D721Med (cell line): ENCODE measurements around the gene C6.

ENCODE experiments used
- DNase-seq: peaks from one replicate; pipeline ENCODE4 v3.0.0; 2011; ENCODE audit warnings: low spot score; ENCODE audit not compliant: insufficient read length
- FAIRE-seq: peaks from 2 replicates; lab custom pipeline; 2011; peaks lifted over from hg19 to GRCh38; lab: Jason Lieb, UNC
- CTCF ChIP-seq: IDR thresholded peaks from 2 replicates; pipeline ENCODE4 v1.5.1; 2012; ENCODE audit warnings: mild to moderate bottlenecking, control low read depth; ENCODE audit not compliant: insufficient read depth; ENCODE audit errors: missing control alignments

C6 gene

GRCh38 chr5:41093803-41094202 is 119.5 kb downstream of the C6 start:
- no peak for TF ChIP-seq CTCF
- FAIRE-seq (no peak), DNase-seq (no peak)
